IPS DF 6.9 (cell line): ENCODE results near the gene POLR2L.

Experiments
- DNase-seq: peaks from one replicate; pipeline ENCODE4 v3.0.0-alpha.2; 2013; ENCODE audit warnings: low read depth, low spot score
- H3K27ac ChIP-seq: one replicate; pipeline ENCODE4 v1.5.1; 2013; ENCODE audit warnings: low read length, control low read depth
- H3K27me3 ChIP-seq: 2 replicates; pipeline ENCODE4 v1.6.1; 2013; ENCODE audit warnings: mild to moderate bottlenecking, low read length; ENCODE audit not compliant: control insufficient read depth, insufficient read depth
- H3K36me3 ChIP-seq: 2 replicates; pipeline ENCODE4 v1.6.1; 2013; ENCODE audit warnings: low read length; ENCODE audit not compliant: control insufficient read depth, insufficient read depth
- H3K4me1 ChIP-seq: 2 replicates; pipeline ENCODE4 v1.6.1; 2013; ENCODE audit warnings: low read length; ENCODE audit not compliant: control insufficient read depth, insufficient read depth
- H3K4me3 ChIP-seq: 2 replicates; pipeline ENCODE4 v1.5.1; 2013; ENCODE audit warnings: mild to moderate bottlenecking, low read length
- H3K9me3 ChIP-seq: 2 replicates; pipeline ENCODE4 v1.6.1; 2013; ENCODE audit warnings: low read length, inconsistent platforms; ENCODE audit not compliant: control insufficient read depth, insufficient read depth
- WGBS: extraction: QIAGEN DNeasy Blood & Tissue Kit; methylation state at CpG from one replicate; pipeline ENCODE4 v1.1.7; 2013; ENCODE audit warnings: mixed read lengths, missing lambda C conversion rate; ENCODE audit not compliant: insufficient read length, insufficient coverage; 5-methylcytosine and 5-hydroxymethylcytosine counted together

The POLR2L gene

DNA sequence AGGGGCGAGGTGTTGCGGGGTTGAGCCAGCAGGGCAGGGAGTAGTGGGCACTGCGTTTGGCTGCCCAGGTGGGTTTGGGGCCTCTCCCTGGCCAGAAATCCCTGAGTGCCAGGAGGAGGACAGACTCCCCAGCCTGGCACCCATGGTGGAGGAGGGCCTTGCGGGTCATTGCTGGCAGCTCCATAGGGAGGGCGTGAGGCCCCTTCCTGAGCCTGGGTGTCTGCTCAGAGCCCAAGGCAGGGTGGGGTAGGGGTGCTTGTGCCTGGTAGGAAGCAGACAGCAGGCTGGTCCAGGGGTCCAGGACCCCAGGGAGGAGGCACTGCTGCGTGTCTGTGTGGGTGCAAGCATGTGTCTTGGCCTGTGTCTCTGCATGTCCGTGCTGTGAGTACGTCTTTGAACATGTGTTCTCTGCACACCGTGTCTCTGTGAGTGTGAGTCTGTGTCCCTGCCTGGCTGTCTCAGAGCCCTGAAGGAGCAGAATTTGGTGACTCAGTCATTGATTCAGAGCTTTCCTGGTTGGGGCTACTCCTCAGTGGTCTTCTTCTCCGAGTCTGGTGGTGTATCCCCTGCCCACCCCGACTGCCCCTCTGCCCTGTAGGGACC lies 4.3 kb upstream of the POLR2L start:
- DNase-seq = no peak
- H3K27ac ChIP-seq = no peak overlapping the region
- no CpG with 5 or more reads among the region's 11 CpGs for WGBS

DNA sequence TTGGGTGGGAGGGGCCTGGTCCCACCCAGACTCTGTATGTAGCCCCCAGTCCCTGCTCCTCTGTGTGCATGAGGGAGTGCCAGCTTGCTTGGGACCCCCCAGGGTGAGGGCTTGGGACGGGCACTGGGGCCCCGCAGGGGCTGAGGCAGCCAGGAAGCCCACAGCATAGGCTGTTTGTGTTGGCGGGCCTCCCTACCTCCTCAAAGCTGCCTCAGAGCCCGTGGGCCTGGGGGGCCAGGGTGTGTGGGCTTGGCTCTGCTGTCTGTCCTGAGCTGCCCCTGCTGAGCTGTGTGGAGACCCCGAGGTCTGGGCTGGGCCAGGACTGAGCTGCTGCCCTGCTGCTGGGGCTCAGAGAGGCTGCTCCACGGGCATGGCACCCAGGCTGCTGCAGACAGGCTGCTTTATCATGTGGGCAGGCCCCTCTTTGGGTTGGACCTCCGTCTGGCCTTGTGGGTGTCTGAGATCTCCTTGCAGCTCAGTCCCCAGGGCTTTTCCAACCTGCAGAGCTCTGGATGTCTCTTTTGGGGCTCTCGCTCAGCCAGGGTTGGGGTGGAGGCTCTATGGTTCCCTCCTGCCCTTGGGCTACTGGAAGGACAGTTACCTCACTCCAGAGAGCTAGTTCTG lies 3.7 kb upstream of the POLR2L start:
- Histone ChIP-seq H3K36me3 (no peaks in the 10 kb centered on the region; the same call in 1 of the 2 replicates), H3K4me3 (no peak overlapping the region), H3K9me3 (no peaks in the 10 kb centered on the region), H3K27ac (no peak overlapping the region), H3K27me3 (no peaks in the 10 kb centered on the region), H3K4me1 (peaks cover 14% of the 10 kb centered on the region)
- no peak for DNase-seq
- WGBS = no CpG with 5 or more reads among the region's 8 CpGs

More for the DNA sequence above, 4.3 kb upstream of the POLR2L start:
- Histone ChIP-seq H3K4me1 (peaks cover 16% of the 10 kb centered on the region), H3K27me3 (no peaks in the 10 kb centered on the region), H3K36me3 (no peaks in the 10 kb centered on the region; the same call in 1 of the 2 replicates), H3K4me3 (no peak overlapping the region), H3K9me3 (no peaks in the 10 kb centered on the region)

DNA sequence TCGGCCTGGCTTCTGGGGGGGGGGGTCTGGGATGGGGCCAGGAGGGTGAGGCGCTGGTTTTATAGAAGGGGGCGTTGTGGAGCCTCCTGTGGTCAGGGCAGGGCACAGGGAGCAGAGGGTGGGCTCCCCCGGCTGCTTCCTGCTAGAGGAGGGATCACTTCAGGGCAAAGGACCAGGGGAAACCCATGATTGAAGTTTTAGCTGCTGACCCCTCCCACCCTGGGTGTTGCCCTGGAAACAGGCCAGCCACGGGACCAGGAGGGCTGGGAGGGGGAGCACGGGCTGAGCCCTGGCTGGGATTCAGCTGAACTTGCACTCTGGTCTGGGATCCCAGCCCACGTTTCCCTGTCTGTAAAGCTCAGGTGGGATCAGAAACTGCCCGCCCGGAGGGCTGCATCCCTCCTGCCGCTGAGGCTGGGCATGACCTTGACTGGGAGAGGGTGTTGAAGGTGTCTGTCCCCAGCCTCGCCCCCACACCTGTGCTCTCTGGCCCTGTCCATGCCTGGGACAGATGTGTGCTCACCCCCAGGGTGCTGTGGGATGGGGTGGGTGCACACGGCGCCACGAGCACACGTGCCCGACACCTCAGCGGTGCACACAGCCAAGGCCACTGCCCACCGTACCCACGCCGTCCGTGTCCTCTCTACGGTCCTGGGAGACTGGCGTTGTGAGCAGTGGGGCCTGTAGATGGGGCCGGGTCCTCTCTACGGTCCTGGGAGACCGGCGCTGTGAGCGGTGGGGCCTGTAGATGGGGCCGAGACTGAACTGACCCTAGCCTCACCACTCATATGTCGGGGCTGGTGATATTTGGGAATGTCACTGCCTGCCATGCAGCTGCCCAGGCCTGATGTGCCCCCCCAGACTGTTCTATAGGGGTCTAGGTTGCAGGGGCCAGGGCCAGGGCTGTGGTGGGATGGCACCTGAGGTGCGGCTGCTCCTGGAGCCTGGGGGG lies 2.6 kb upstream of the POLR2L start:
- peaks cover 9% of the 10 kb centered on the region for H3K36me3 ChIP-seq
- WGBS = no CpG with 5 or more reads among the region's 31 CpGs
- H3K27ac ChIP-seq = no peak overlapping the region
- no peaks in the 10 kb centered on the region for H3K27me3 ChIP-seq
- DNase-seq = no peak
- peaks cover 14% of the 10 kb centered on the region for H3K4me1 ChIP-seq
- H3K9me3 ChIP-seq = no peaks in the 10 kb centered on the region
- peak overlapping the region; percentile 32; the same call in 1 of the 2 replicates for H3K4me3 ChIP-seq

DNA sequence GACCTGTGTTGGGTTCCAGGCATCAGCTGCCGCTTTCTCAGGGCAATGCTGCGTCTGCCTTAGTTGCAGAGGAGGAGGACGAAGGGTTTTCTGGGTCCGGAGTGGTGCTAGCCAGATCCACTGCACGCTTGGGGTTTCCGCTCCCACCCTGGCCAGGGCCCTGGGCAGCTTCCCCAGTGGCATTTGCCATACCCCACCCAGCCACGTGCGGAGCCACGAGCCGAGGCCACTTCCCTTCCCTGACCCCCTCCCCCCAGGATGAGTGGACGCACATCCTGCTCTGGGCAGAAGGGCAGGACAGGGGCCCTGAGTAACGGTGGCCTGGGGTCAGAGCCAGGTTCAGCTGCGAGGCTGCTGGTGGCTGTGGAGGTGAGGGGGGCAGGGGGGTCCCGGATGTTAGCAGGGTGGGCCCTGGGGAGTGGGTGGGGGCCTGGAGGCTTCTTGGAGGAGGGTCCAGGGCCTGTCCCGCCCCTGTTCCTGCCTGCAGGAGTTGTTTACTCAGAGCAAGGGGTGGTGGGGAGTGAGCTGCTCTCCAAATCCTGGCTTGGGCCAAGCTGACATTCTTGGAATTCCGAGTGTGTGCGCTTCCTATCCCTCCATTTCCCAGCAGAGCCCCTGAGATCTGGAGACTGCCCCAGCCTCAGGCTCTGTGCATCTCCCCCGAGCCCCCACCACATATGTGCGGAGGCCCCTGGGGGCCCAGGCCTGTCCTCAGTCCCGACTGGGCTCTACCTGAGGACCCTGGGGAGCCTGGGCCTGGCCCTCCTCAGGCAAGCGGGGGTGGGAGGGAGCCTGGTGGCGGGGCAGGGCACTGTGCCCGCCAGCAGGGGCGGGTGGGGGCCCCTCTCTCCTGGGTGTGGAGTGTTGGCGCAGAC lies 1.7 kb upstream of the POLR2L start:
- Histone ChIP-seq H3K4me1 (peaks cover 14% of the 10 kb centered on the region), H3K9me3 (no peaks in the 10 kb centered on the region), H3K27me3 (no peaks in the 10 kb centered on the region), H3K4me3 (peak overlapping the region; percentile 93; the same call in 1 of the 2 replicates), H3K36me3 (peaks cover 15% of the 10 kb centered on the region), H3K27ac (no peak overlapping the region)
- no CpG with 5 or more reads among the region's 25 CpGs for WGBS
- no peak for DNase-seq

DNA sequence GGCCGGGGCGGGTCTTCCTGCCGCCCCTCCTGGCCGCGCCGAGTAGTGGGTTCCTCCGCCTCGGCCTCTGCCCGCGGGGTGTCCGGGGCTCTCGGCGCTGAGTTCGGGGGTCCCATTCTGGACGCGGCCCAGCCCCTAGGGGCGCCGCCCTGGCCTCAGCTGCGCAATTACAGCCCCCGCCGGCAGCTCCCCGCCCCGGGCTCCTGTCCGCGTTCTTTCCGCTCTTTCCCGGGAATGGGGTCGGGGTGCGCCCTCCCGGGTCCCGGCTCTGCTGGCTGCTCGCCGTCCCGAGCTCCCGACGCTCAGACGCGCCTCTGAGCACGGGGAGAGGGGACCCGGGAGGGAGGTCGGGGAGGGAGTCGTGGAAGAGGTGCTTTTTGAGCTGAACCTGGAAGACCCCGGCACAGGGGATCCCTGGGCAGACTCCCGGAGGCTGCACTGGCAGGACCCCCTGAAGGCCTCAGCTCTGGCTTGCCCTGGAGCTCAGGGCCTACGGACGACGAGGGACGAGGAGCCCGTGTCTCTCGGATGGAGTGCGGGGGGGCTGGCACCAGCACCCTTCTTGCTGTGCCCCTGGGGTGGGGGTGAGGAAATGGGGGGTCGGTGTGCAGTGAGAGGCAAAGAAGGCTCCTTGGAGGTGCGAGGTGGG lies 881 bp upstream of the POLR2L start:
- H3K4me1 ChIP-seq = peaks cover 13% of the 10 kb centered on the region
- H3K9me3 ChIP-seq = no peaks in the 10 kb centered on the region
- peak overlapping the region; percentile 93 for H3K4me3 ChIP-seq
- H3K27me3 ChIP-seq = no peaks in the 10 kb centered on the region
- no peak overlapping the region for H3K27ac ChIP-seq
- peaks cover 21% of the 10 kb centered on the region for H3K36me3 ChIP-seq
- DNase-seq = no peak
- WGBS = no CpG with 5 or more reads among the region's 53 CpGs

DNA sequence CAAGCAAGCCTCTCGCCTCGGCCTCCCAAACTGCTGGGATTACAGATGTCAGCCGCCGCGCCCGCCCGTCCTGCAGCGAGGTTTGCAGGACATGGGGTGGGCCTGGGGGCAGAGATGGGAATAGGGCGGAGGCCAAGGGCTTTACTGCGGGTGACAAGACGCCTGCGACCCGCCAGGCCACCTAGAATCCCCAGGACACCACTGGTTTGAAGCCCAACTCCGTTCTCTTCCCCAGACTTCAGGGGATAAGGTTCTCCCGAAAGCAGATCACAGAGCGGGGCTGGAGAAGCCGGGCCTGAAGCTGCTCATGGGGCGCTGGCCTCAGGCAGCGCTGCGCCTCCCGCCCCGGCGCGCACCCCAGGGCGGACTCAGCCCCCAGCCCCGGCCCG lies 354 bp downstream of the POLR2L start:
- Histone ChIP-seq H3K4me3 (peak overlapping the region; percentile 93), H3K27ac (no peak overlapping the region), H3K36me3 (peaks cover 27% of the 10 kb centered on the region), H3K4me1 (peaks cover 13% of the 10 kb centered on the region), H3K27me3 (no peaks in the 10 kb centered on the region), H3K9me3 (no peaks in the 10 kb centered on the region)
- WGBS = no CpG with 5 or more reads among the region's 27 CpGs
- no peak for DNase-seq

DNA sequence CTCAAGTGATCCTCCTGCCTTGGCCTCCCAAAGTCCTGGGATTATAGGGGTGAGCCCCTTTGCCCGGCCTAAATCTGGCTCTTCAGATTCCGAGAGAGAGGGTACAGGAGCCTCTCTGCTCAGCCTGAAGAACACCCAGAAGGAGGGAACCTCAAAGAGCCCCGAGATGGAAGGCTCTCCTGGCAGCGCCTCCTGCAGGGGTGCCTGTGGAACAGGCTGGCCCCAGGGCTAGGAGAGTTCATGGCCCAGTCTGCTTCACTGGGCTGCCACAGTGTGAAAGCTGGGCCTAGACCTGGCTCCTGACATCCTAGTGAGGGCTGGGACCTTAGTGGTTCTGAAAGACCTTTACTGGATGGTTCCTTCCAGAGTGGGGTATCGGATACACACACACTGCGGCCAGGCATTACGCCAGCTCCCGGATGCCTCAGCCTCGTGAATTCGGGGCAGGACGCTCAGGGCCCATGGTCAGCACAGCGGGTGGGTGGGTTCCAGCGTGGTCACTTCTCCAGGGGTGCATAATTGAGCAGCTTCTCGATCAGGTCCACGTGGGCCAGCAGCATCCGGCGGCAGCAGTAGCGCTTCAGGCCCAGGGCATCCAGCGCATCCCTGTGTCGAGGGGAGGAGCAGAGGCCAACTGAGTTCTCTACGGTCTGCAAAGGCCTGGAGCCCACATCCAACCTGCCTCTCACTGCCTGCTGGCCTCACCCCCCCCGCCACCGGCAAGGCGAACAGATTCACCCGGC lies 2.3 kb downstream of the POLR2L start:
- Histone ChIP-seq H3K36me3 (peaks cover 27% of the 10 kb centered on the region), H3K27me3 (no peaks in the 10 kb centered on the region), H3K4me3 (no peak overlapping the region), H3K4me1 (peaks cover 6% of the 10 kb centered on the region), H3K9me3 (no peaks in the 10 kb centered on the region), H3K27ac (no peak overlapping the region)
- no peak for DNase-seq
- WGBS = no CpG with 5 or more reads among the region's 25 CpGs

DNA sequence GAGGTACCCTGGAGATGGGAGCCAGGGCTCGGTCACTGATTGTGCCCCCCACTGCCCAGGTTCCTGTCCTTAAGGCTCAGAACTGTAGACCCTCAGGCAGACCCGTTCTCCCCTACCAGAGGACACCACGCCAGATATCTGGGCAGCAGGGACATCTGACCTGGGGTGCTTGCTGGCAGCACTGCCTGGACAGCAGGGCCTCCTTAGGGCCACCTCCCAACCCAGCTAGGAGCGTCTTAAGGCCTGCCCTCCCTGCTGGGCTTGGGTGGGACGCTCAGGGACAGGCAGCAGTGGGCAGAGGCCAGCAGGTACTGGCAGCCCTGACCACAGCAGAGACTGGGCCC lies 3.1 kb downstream of the POLR2L start:
- no peak overlapping the region for H3K27ac ChIP-seq
- H3K36me3 ChIP-seq = peaks cover 27% of the 10 kb centered on the region
- H3K27me3 ChIP-seq = no peaks in the 10 kb centered on the region
- no peak overlapping the region for H3K4me3 ChIP-seq
- no peaks in the 10 kb centered on the region for H3K9me3 ChIP-seq
- no peak for DNase-seq
- peaks cover 7% of the 10 kb centered on the region for H3K4me1 ChIP-seq
- WGBS = no CpG with 5 or more reads among the region's 5 CpGs

DNA sequence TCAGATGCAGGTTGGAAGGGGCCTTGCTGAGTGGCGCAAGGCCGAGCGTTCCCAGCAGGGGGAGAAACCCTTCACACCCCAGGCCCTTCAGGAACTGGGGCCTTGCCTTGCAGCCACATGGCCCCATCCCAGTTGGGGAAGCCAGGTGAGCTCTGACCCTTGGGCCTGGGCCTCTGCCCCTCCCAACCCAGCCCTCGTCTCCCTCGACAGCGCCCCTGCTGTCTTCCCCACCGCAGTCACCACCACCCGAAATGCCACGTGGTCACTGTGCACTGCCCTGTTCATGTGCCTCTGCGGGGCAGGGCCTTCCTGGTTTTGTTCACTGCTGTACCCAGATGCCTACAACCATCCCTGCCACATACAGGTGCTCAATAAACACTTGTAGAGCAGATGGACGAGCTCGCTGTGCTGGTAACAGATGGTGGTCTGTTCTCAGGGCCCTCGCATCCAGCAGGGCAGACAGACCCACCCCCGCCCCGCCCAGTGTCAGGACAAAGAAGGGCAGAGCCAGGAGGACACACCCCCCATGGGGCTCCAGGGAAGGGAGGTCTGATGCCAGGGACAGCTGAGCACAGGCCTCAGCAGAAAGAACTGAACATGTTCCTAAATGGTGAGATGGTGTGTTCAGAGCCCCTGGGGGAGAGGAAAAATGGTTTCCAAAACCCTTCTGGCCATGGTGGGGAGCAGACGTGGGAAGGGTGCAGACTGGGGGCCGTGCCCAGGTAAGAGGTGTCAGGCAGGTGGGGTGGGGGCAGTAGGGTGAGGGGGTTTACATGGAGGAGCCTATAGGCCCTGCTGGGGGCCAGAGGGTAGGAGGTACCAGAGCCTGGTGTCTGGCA lies 3.7 kb downstream of the POLR2L start:
- Histone ChIP-seq H3K4me1 (peaks cover 10% of the 10 kb centered on the region), H3K4me3 (no peak overlapping the region), H3K9me3 (no peaks in the 10 kb centered on the region), H3K27ac (no peak overlapping the region), H3K36me3 (peaks cover 27% of the 10 kb centered on the region), H3K27me3 (no peaks in the 10 kb centered on the region)
- no CpG with 5 or more reads among the region's 17 CpGs for WGBS
- no peak for DNase-seq
